ENCODE data around the gene BCL11A.
A peak's percentile ranks its signal among the peaks of the same experiment; 100 is the strongest.

The BCL11A gene

GRCh38 chr2:60548845-60549237 lies 4.6 kb downstream of the BCL11A start:
- H3K4me3 ChIP-seq (replicated peaks; ENCODE audit: low read depth, low read length), result peak overlapping the region; percentile 81
- TF ChIP-seq, protein P1, sequence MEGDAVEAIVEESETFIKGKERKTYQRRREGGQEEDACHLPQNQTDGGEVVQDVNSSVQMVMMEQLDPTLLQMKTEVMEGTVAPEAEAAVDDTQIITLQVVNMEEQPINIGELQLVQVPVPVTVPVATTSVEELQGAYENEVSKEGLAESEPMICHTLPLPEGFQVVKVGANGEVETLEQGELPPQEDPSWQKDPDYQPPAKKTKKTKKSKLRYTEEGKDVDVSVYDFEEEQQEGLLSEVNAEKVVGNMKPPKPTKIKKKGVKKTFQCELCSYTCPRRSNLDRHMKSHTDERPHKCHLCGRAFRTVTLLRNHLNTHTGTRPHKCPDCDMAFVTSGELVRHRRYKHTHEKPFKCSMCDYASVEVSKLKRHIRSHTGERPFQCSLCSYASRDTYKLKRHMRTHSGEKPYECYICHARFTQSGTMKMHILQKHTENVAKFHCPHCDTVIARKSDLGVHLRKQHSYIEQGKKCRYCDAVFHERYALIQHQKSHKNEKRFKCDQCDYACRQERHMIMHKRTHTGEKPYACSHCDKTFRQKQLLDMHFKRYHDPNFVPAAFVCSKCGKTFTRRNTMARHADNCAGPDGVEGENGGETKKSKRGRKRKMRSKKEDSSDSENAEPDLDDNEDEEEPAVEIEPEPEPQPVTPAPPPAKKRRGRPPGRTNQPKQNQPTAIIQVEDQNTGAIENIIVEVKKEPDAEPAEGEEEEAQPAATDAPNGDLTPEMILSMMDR (IDR thresholded peaks at IDR 0.05; ENCODE audit: insufficient read depth, low read length, poor library complexity, severe bottlenecking), result no peak
- H3K27me3 ChIP-seq (replicated peaks; ENCODE audit: control insufficient read depth, insufficient read depth, low read length), result no peaks in the 10 kb centered on the region; the same call in 1 of the 2 replicates
- no peak for DNase-seq (ENCODE audit: extremely low read depth, insufficient read length)
- H3K36me3 ChIP-seq (ENCODE audit: control insufficient read depth, insufficient read depth, low read length), result no peaks in the 10 kb centered on the region

DNA sequence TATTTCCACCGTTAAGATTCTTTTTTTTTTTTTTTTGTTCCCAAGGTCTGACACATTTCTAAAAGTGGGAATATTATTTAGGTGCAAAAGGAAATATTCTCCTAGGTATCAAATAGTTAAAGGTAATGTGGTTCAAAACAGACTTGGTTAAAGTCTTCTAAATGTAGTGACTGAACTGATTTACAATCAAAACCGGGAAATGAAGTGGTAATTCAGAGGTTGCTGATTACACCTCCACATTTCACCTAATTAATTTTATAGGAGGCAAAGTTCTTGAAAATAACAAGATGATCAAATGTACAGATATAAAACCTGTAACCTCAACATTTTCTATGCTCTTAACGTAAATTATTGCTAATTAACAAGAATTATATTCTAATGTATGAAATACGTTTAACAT lies 5.1 kb downstream of the BCL11A start:
- DNase-seq (ENCODE audit: extremely low read depth, insufficient read length), result no peak
- TF ChIP-seq, protein P1 (IDR thresholded peaks at IDR 0.05; ENCODE audit: insufficient read depth, low read length, poor library complexity, severe bottlenecking), result no peak
- H3K36me3 ChIP-seq (ENCODE audit: control insufficient read depth, insufficient read depth, low read length), result no peaks in the 10 kb centered on the region
- H3K4me3 ChIP-seq (replicated peaks; ENCODE audit: low read depth, low read length), result peak overlapping the region; percentile 81
- no peaks in the 10 kb centered on the region; the same call in 1 of the 2 replicates for H3K27me3 ChIP-seq (replicated peaks; ENCODE audit: control insufficient read depth, insufficient read depth, low read length)

DNA sequence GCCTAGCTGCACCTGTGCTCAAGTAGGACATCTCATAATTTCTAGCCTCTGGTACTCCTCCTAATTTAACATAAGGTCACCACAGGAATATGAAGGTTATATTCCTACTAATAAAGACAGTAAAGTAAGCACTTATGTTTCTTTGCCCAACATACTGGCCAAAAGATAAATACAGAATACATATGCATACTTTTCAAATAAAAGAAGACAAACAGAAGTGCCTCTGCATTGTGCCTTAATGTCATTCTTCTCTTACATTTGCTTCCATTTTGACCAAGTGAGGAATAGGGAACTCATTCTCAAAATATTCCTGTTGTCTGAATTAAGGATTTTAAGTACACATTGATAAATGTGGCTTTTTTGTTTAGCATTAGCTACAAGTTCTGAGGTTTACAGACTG lies 5.6 kb downstream of the BCL11A start:
- Histone ChIP-seq H3K27me3 (replicated peaks; ENCODE audit: control insufficient read depth, insufficient read depth, low read length) (no peaks in the 10 kb centered on the region; the same call in 1 of the 2 replicates), H3K36me3 (ENCODE audit: control insufficient read depth, insufficient read depth, low read length) (no peaks in the 10 kb centered on the region), H3K4me3 (replicated peaks; ENCODE audit: low read depth, low read length) (no peak overlapping the region)
- no peak for DNase-seq (ENCODE audit: extremely low read depth, insufficient read length)
- TF ChIP-seq, protein P1 (IDR thresholded peaks at IDR 0.05; ENCODE audit: insufficient read depth, low read length, poor library complexity, severe bottlenecking), result no peak

GRCh38 chr2:60546756-60547420 lies 6.6 kb downstream of the BCL11A start:
- Histone ChIP-seq H3K4me3 (replicated peaks; ENCODE audit: low read depth, low read length) (no peak overlapping the region), H3K27me3 (replicated peaks; ENCODE audit: control insufficient read depth, insufficient read depth, low read length) (no peaks in the 10 kb centered on the region; the same call in 1 of the 2 replicates), H3K36me3 (ENCODE audit: control insufficient read depth, insufficient read depth, low read length) (no peaks in the 10 kb centered on the region)
- no peak for DNase-seq (ENCODE audit: extremely low read depth, insufficient read length)
- TF ChIP-seq, protein P1 (IDR thresholded peaks at IDR 0.05; ENCODE audit: insufficient read depth, low read length, poor library complexity, severe bottlenecking), result no peak

DNA sequence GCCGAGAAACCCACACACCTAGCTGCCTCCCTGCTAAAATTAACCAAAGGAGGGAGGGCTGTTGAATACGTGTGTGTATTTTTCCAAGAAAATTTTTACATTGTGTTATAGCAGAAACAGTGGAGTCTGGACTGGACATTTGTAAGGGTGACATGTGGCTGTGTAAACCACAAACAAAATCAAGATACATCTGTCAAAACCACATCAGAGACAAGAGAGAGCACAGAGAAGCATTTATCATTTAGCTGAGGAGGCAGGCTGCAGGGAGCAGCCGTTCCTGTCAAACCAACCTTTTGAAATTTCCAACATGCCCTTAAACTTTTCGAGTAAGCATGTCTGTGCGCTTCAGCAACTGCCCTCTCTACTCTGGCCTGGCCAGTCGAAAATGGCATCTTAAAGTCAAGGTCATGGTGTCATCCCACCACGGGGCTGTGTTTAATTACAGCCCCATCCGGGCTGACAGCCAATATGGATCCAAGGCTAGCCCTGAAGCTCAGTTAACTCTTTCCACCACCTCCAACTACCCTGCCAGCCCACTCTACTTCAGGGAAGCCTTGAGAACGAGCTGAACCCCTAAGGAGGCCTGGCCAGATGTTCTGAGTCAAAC lies 8.4 kb downstream of the BCL11A start:
- Histone ChIP-seq H3K36me3 (ENCODE audit: control insufficient read depth, insufficient read depth, low read length) (no peaks in the 10 kb centered on the region), H3K4me3 (replicated peaks; ENCODE audit: low read depth, low read length) (no peak overlapping the region), H3K27me3 (replicated peaks; ENCODE audit: control insufficient read depth, insufficient read depth, low read length) (no peaks in the 10 kb centered on the region)
- no peak for DNase-seq (ENCODE audit: extremely low read depth, insufficient read length)
- TF ChIP-seq, protein P1 (IDR thresholded peaks at IDR 0.05; ENCODE audit: insufficient read depth, low read length, poor library complexity, severe bottlenecking), result no peak

Data from GM06990 (cell line).